ENCODE results near the gene FOXA3.

GRCh38 chr19:45828523-45828922 is 35.6 kb upstream of the FOXA3 start:
- no peak for TF ChIP-seq GLIS3 (CRISPR knock-in tag; IDR thresholded peaks at IDR 0.05)
- TF ChIP-seq ZFP3 (CRISPR knock-in tag; IDR thresholded peaks at IDR 0.05): no peak
- TF ChIP-seq ZC3H10 (CRISPR knock-in tag; IDR thresholded peaks at IDR 0.05): no peak
- no peak for TF ChIP-seq PATZ1 (CRISPR knock-in tag; IDR thresholded peaks at IDR 0.05; ENCODE audit: borderline replicate concordance)
- no peak for TF ChIP-seq TOX (CRISPR knock-in tag; IDR thresholded peaks at IDR 0.05; ENCODE audit: borderline replicate concordance)
- TF ChIP-seq ARNTL (CRISPR knock-in tag; IDR thresholded peaks at IDR 0.05; ENCODE audit: borderline replicate concordance, low read depth): no peak
- no peak for TF ChIP-seq CREB5 (CRISPR knock-in tag; IDR thresholded peaks at IDR 0.05; ENCODE audit: low read depth)
- TF ChIP-seq CSRNP3 (CRISPR knock-in tag; IDR thresholded peaks at IDR 0.05): no peak
- no peak for TF ChIP-seq ZNF8 (CRISPR knock-in tag; IDR thresholded peaks at IDR 0.05)
- no peak for TF ChIP-seq TCF4 (CRISPR knock-in tag; IDR thresholded peaks at IDR 0.05; ENCODE audit: borderline replicate concordance)
- no peak for TF ChIP-seq ZFP30 (CRISPR knock-in tag; IDR thresholded peaks at IDR 0.05)
- no peak for TF ChIP-seq ZNF565 (CRISPR knock-in tag; conservative IDR thresholded peaks at IDR 0.05; ENCODE audit: low read depth)
- no peak for TF ChIP-seq ESRRG (CRISPR knock-in tag; IDR thresholded peaks at IDR 0.05)
- no peak for TF ChIP-seq PPARA (CRISPR knock-in tag; IDR thresholded peaks at IDR 0.05; ENCODE audit: borderline replicate concordance)
